Keratinocyte (primary cell): ENCODE data around the gene SEC31A.
"Not testable (repeated sequence)": the region's sequence is repeated elsewhere in the genome, so short reads cannot be mapped to it uniquely, and the experiment has no call there.

Source experiments
- CTCF ChIP-seq, 3 experiments: IDR thresholded peaks in 1 of 3; conservative IDR thresholded peaks in 1 of 3; optimal IDR thresholded peaks in 1 of 3; 2 replicates in 2 of 3; 3 replicates in 1 of 3; pipeline versions ENCODE3 to v1.5.1; 2011; ENCODE audit warnings: low read length in 3 of 3, mild to moderate bottlenecking in 3 of 3, moderate library complexity in 2 of 3, control low read depth in 1 of 3, inconsistent platforms in 1 of 3; ENCODE audit not compliant: insufficient read depth in 2 of 3; ENCODE audit errors: extremely low read depth in 1 of 3
- EZH2 ChIP-seq: IDR thresholded peaks from one replicate; pipeline ENCODE4 v1.6.1; 2012; ENCODE audit warnings: inconsistent platforms, mild to moderate bottlenecking, low read length, moderate library complexity

GRCh38 chr4:82860487-82860886 is 30.5 kb downstream of the SEC31A start:
- not testable (repeated sequence) for TF ChIP-seq CTCF (optimal IDR thresholded peaks at IDR 0.05 in 1 of 3, IDR thresholded peaks at IDR 0.05 in 1 of 3, conservative IDR thresholded peaks at IDR 0.05 in 1 of 3; ENCODE audit: extremely low read depth in 1 of 3, insufficient read depth in 2 of 3, low read length in 3 of 3); EZH2
